Subcutaneous abdominal adipose tissue (tissue), 5 donors: ENCODE measurements around the gene ARSG.
A peak's percentile ranks its signal among the peaks of the same experiment; 100 is the strongest.

Experiments
- H3K27ac ChIP-seq: one replicate; pipeline ENCODE4 v1.7.0; 2013; ENCODE audit warnings: low read depth, mild to moderate bottlenecking, inconsistent platforms, low read length, moderate library complexity
- H3K27me3 ChIP-seq, 5 donors: one replicate each; pipeline ENCODE4 v1.7.0; 2013; ENCODE audit warnings: low read length in 5 of 5, inconsistent platforms in 1 of 5; ENCODE audit not compliant: control insufficient read depth in 5 of 5, insufficient read depth in 4 of 5
- H3K36me3 ChIP-seq, 5 donors: one replicate each; pipeline ENCODE4 v1.7.0; 2013; ENCODE audit warnings: low read length in 5 of 5; ENCODE audit not compliant: control insufficient read depth in 5 of 5, insufficient read depth in 5 of 5
- H3K4me1 ChIP-seq, 5 donors: one replicate each; pipeline ENCODE4 v1.7.0; 2013; ENCODE audit warnings: low read length in 5 of 5, mild to moderate bottlenecking in 3 of 5, moderate library complexity in 1 of 5; ENCODE audit not compliant: control insufficient read depth in 5 of 5, insufficient read depth in 5 of 5
- H3K4me3 ChIP-seq, 5 donors: one replicate each; pipeline ENCODE4 v1.7.0; 2013; ENCODE audit warnings: low read length in 5 of 5, low read depth in 1 of 5
- H3K9ac ChIP-seq, 5 donors: one replicate each; pipeline ENCODE4 v1.7.0; 2013; ENCODE audit warnings: low read length in 5 of 5, mild to moderate bottlenecking in 4 of 5, moderate library complexity in 3 of 5
- H3K9me3 ChIP-seq, 5 donors: one replicate each; pipeline ENCODE4 v1.7.0; 2013; ENCODE audit warnings: low read length in 5 of 5; ENCODE audit not compliant: control insufficient read depth in 5 of 5
- donor health status: healthy.
- donor health status: healthy.
- donor health status: healthy.
- donor health status: healthy.
- donor health status: healthy.

Gene ARSG

DNA sequence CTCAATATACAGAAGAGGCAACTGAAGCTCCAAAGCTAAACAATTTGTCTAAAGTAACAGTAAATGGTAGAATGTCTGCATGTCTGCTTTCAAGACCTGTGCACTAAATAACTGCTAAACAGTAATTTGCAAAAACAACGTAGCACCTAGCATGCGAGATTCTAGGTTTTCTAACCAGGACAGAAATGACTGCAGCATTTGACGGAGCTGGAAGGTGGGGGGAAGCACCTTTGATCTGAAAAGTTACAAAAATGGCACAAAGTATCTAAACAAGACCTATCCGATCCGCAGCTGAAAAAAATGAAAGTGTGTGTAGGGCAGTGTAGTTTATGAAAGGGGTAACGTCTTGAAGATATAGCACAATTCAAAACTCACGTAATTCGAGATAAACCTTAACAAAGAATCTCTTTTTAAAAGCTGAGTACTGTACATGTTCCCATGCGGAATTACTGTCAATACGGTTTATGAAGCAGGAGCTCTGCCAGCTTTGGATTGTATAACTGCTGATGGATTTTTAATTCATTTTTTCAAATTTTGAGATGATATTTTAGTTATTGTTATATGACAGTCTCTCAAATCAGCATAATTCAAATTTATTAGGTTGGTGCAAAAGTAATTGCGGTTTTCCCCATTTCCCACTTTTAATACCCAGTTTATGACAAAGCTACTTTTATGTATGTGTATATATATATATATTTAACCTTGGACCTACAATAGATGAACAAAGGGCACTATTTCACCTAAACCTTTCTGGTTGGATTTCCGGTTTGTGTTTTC lies 167.2 kb downstream of the ARSG start:
- Histone ChIP-seq H3K36me3 (no peaks in the 10 kb centered on the region), H3K4me1 (peaks cover 7 to 48% (median 44%) of the 10 kb centered on the region in 5 donors), H3K9ac (peak overlapping the region in 3 of 5 donors; percentile 48 to 82 (median 56)), H3K4me3 (peak overlapping the region; percentile 55 to 82 (median 78)), H3K27ac (peak overlapping the region; percentile 66), H3K9me3 (no peaks in the 10 kb centered on the region), H3K27me3 (no peaks in the 10 kb centered on the region)

DNA sequence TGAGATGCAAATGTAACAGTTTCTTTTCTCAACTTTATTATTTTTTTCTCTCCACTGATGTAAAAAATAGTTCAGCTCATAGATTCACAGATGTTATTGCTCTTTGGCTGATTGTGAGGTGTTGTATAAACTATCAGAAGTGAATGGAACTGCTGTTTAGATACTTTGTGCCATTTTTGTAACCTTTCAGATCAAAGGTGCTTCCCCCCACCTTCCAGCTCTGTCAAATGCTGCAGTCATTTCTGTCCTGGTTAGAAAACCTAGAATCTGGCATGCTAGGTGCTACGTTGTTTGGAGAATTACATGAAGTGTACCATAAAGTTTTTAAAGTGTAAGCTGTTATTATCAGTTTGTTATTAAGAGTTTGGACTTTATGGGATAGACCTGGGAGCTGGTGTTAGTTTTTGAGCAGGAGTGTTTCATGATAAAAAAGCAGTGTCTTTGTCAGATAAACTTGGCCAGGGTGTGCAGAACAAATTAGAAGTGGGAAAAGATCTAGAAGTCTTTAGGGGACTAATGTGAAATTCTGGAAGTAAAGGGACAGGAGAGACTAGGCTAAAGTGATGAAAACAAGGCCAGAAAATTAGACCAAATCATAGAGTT lies 167.8 kb downstream of the ARSG start:
- no peaks in the 10 kb centered on the region for H3K36me3 ChIP-seq
- H3K4me1 ChIP-seq = peaks cover 7 to 48% (median 44%) of the 10 kb centered on the region in 5 donors
- H3K27ac ChIP-seq = no peak overlapping the region
- no peak overlapping the region for H3K4me3 ChIP-seq
- H3K27me3 ChIP-seq = no peaks in the 10 kb centered on the region
- no peak overlapping the region for H3K9ac ChIP-seq
- H3K9me3 ChIP-seq = no peaks in the 10 kb centered on the region

GRCh38 chr17:68460146-68460545 lies 168.9 kb downstream of the ARSG start:
- Histone ChIP-seq H3K4me3 (no peak overlapping the region), H3K36me3 (no peaks in the 10 kb centered on the region)

DNA sequence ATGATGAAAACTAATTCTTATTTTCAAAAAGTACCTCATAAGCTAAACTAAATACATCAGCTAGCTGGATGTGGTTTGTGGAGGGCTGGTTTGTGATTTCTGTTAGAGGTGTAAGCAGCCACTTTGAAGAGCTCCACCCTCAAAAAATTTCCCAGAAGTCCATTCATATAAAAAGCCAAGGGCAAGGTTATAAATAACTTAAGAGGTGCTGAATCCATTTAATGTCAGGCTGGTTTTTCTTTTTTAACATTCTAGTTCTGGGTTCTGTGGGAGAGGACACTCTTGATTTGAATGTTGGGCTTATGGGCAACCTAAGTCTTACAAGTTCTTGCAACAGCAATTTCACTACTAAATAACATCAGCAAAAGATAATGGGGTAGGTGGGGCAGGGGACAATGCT lies 169.4 kb downstream of the ARSG start:
- Histone ChIP-seq H3K4me3 (no peak overlapping the region), H3K9ac (no peak overlapping the region), H3K36me3 (no peaks in the 10 kb centered on the region), H3K27ac (peak overlapping the region; percentile 66), H3K4me1 (peaks cover 6 to 42% (median 37%) of the 10 kb centered on the region in 5 donors), H3K27me3 (no peaks in the 10 kb centered on the region), H3K9me3 (no peaks in the 10 kb centered on the region)

More at GRCh38 chr17:68460146-68460545, 168.9 kb downstream of the ARSG start:
- H3K4me1 ChIP-seq = peaks cover 7 to 47% (median 43%) of the 10 kb centered on the region in 5 donors
- H3K27me3 ChIP-seq = no peaks in the 10 kb centered on the region
- no peak overlapping the region for H3K9ac ChIP-seq
- H3K27ac ChIP-seq = no peak overlapping the region
- no peaks in the 10 kb centered on the region for H3K9me3 ChIP-seq

DNA sequence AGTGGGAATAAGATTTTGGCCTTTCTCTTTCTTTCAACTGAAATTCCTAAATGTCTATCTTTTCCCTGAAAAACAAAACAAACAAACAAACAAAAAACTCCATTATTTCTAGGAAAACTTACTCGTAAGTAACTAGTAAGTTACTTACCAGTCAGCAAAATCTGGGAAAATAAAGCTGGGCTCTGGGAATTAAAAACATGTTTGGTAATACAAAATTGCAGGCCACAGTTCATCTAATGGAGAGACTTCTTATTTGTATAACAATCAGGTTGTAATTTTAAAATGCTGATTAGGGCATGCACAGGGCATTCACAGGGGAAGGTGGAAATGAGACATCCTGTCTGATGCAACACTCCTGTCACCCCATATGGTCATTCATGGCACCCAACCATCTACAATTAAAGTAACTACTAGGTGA lies 169.8 kb downstream of the ARSG start:
- Histone ChIP-seq H3K4me3 (no peak overlapping the region), H3K9me3 (no peaks in the 10 kb centered on the region), H3K27me3 (no peaks in the 10 kb centered on the region), H3K4me1 (peaks cover 3 to 37% (median 37%) of the 10 kb centered on the region in 5 donors), H3K27ac (peak overlapping the region; percentile 66), H3K36me3 (no peaks in the 10 kb centered on the region), H3K9ac (no peak overlapping the region)

GRCh38 chr17:68461589-68461988 lies 170.3 kb downstream of the ARSG start:
- Histone ChIP-seq H3K9ac (no peak overlapping the region), H3K27ac (peak overlapping the region; percentile 66)

DNA sequence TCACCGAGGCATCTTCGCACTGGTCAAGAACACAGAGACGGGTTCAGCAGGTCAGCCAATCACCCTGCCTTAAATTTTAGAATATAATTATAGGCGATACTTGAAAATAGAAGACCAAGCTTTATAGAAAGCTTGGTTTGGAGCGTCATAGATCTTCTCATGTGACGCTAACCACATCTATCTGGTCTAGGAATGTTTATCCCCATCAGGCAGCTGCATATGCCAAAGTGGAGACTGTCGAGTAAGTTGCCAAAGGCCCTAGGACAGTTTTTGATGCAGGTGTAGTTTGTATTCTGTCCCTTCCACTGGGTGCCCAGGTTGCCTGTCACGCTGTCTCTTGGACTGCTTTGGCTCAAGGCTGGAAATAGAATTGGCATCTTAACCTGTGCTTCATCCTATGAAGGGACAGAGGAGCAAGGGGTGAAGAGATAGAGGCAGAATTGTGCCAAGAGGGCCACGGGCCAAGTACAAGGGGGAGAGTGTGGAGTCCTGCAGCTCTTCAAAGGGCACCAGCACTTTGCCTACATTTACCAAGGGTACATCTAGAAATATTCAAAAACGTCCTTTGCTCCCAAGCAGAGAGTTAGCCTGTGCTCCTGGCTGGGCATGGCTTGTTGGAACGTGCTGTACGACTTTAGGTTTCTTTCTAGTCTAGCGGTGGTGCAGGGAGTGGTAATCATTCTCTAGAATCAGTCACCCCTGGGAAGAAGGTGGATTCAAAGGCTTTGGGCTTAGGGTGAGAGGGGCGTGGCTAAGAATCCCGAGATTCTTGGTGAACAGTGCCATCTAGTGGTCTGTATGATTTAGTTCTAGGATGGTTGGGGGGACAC lies 171.3 kb downstream of the ARSG start:
- Histone ChIP-seq H3K36me3 (no peaks in the 10 kb centered on the region), H3K9me3 (no peaks in the 10 kb centered on the region), H3K27me3 (no peaks in the 10 kb centered on the region), H3K4me3 (peak overlapping the region in 2 of 5 donors; percentile 11 to 12), H3K4me1 (peaks cover 0 to 32% (median 27%) of the 10 kb centered on the region in 5 donors), H3K9ac (no peak overlapping the region), H3K27ac (no peak overlapping the region)

More at GRCh38 chr17:68461589-68461988, 170.3 kb downstream of the ARSG start:
- H3K9me3 ChIP-seq = no peaks in the 10 kb centered on the region
- H3K27me3 ChIP-seq = no peaks in the 10 kb centered on the region
- no peak overlapping the region for H3K4me3 ChIP-seq
- peaks cover 1 to 35% (median 32%) of the 10 kb centered on the region in 5 donors for H3K4me1 ChIP-seq
- H3K36me3 ChIP-seq = no peaks in the 10 kb centered on the region

GRCh38 chr17:68463211-68464019 lies 172.1 kb downstream of the ARSG start:
- Histone ChIP-seq H3K27ac (no peak overlapping the region), H3K4me1 (peaks cover 0 to 26% (median 21%) of the 10 kb centered on the region in 5 donors), H3K9me3 (no peaks in the 10 kb centered on the region), H3K4me3 (no peak overlapping the region), H3K27me3 (no peaks in the 10 kb centered on the region), H3K9ac (no peak overlapping the region), H3K36me3 (no peaks in the 10 kb centered on the region)

DNA sequence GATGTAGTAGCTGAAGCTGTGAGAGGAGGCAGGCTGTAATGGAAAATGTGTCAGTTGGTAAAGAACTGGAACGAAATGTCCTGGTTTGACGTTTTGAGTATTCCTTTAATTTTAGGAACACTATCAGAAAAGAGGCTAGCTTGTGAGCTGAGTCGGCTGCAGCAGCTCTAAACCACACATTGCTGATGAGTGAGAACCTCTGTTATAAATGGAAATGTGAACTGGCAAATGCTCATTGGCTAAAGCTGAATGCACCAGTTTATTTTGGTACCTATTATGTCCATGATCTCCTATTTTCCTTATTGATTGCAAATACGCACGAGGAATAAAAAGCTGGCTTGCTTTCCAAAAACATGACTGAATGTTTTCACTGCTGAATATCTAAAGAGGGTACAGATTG lies 177.0 kb downstream of the ARSG start:
- H3K27ac ChIP-seq = no peak overlapping the region
- H3K4me1 ChIP-seq = peaks cover 0 to 6% (median 0%) of the 10 kb centered on the region in 5 donors
- H3K9ac ChIP-seq = no peak overlapping the region

More for the DNA sequence above, 177.0 kb downstream of the ARSG start:
- Histone ChIP-seq H3K9me3 (no peaks in the 10 kb centered on the region), H3K27me3 (no peaks in the 10 kb centered on the region), H3K4me3 (no peak overlapping the region), H3K36me3 (no peaks in the 10 kb centered on the region)
